Upper lobe of right lung (tissue), 1 donor: ENCODE results near the gene DNMT3A. TPM values are rescaled to one million over a fixed set of nuclear protein-coding genes. Genes with fewer than 3 reads are reported as not detected.

Experiments
- ATAC-seq: fragments of 200-7000 bp; cut with Tn5 transposase; one replicate; pipeline ENCODE4 v1.9.1; 2020; ENCODE audit warnings: mild to moderate bottlenecking, moderate library complexity
- DNase-seq: peaks from one replicate; pipeline ENCODE4 v3.0.0-alpha.2; 2020
- H3K27ac ChIP-seq: fragments of 200-600 bp; one replicate; pipeline ENCODE4 v1.8.0; 2022
- H3K27me3 ChIP-seq: fragments of 200-600 bp; one replicate; pipeline ENCODE4 v1.8.0; 2022; ENCODE audit warnings: mild to moderate bottlenecking
- H3K36me3 ChIP-seq: fragments of 200-600 bp; one replicate; pipeline ENCODE4 v1.8.0; 2022
- H3K4me1 ChIP-seq: fragments of 200-600 bp; one replicate; pipeline ENCODE4 v1.8.0; 2022
- H3K4me3 ChIP-seq: fragments of 200-600 bp; one replicate; pipeline ENCODE4 v1.8.0; 2022; ENCODE audit warnings: mild to moderate bottlenecking
- H3K9me3 ChIP-seq: fragments of 200-600 bp; one replicate; pipeline ENCODE4 v1.8.0; 2022
- intact Hi-C: fragments of 100-400 bp; cut with DNase I; formaldehyde crosslinking; loops from one replicate; pipeline ENCODE4 v1.11.0; 2022
- total RNA-seq: library from RNA; stranded (reverse); fragmentation: NEBNext Ultra II Directional; extraction: Animal tissue kit (Norgen Biotek cat#: 25700); gene quantifications from one replicate; pipeline ENCODE4 v1.2.1, GENCODE V29; 2021
- TF ChIP-seq, protein P1 (sequence below): fragments of 200-600 bp; IDR thresholded peaks from one replicate; pipeline ENCODE4 v1.8.0; 2022; ENCODE audit warnings: antibody characterized with exemption
- donor health status: DM: no; HTN: yes; CAD: no; lungs with severe emphysema.

Gene DNMT3A
- total RNA-seq, 1 donor from 2014 or later = 31.3 TPM

DNA sequence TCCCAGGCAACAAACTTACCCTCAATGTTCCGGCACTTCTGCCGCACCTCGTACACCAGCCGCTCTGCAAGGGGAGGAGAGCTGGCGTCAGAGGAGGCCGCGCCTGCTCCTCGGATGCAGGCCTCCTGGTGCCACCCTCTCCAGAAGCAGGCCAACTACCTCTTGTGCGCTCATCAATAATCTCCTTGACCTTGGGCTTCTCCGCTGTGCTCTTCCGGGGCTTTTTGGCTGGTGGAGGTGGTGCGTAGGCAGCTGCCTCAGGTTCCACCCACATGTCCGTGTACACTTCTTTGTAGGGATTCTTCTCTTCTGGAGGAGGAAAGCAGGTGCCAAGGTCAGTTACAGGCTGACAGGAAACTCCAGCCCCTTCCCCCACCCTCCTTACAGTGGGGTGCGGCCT lies 95.7 kb downstream of the DNMT3A start:
- Histone ChIP-seq H3K4me1 (no peaks in the 10 kb centered on the region), H3K4me3 (no peak overlapping the region), H3K27ac (no peak overlapping the region), H3K36me3 (peaks cover 59% of the 10 kb centered on the region), H3K27me3 (no peaks in the 10 kb centered on the region), H3K9me3 (no peaks in the 10 kb centered on the region)
- TF ChIP-seq, protein P1, sequence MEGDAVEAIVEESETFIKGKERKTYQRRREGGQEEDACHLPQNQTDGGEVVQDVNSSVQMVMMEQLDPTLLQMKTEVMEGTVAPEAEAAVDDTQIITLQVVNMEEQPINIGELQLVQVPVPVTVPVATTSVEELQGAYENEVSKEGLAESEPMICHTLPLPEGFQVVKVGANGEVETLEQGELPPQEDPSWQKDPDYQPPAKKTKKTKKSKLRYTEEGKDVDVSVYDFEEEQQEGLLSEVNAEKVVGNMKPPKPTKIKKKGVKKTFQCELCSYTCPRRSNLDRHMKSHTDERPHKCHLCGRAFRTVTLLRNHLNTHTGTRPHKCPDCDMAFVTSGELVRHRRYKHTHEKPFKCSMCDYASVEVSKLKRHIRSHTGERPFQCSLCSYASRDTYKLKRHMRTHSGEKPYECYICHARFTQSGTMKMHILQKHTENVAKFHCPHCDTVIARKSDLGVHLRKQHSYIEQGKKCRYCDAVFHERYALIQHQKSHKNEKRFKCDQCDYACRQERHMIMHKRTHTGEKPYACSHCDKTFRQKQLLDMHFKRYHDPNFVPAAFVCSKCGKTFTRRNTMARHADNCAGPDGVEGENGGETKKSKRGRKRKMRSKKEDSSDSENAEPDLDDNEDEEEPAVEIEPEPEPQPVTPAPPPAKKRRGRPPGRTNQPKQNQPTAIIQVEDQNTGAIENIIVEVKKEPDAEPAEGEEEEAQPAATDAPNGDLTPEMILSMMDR = no peak
- ATAC-seq = no peak
- no peak for DNase-seq
- intact Hi-C loops = no loop called here

DNA sequence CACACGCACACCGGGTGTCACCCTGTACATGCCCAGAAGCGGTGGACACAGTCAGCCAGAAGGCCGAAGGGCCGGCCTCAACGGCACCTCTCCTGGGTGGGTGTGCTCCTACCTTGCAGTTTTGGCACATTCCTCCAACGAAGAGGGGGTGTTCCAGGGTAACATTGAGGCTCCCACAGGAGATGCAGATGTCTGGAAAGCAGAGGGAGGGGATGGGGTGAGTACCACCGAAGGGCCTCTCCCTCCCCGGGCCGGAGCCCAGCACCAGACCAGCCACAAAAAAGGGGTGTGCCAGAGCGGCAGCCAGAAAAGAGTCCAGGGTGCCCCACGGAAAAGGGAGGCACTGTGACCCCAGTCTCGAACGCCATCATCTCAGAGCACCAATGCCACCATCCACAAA lies 96.6 kb downstream of the DNMT3A start:
- no peaks in the 10 kb centered on the region for H3K4me1 ChIP-seq
- TF ChIP-seq, protein P1 = no peak
- no peak for DNase-seq
- no peak for ATAC-seq
- no peak overlapping the region for H3K4me3 ChIP-seq
- intact Hi-C loops = no loop called here
- no peaks in the 10 kb centered on the region for H3K27me3 ChIP-seq
- H3K27ac ChIP-seq = no peak overlapping the region
- peaks cover 67% of the 10 kb centered on the region for H3K36me3 ChIP-seq
- no peaks in the 10 kb centered on the region for H3K9me3 ChIP-seq

DNA sequence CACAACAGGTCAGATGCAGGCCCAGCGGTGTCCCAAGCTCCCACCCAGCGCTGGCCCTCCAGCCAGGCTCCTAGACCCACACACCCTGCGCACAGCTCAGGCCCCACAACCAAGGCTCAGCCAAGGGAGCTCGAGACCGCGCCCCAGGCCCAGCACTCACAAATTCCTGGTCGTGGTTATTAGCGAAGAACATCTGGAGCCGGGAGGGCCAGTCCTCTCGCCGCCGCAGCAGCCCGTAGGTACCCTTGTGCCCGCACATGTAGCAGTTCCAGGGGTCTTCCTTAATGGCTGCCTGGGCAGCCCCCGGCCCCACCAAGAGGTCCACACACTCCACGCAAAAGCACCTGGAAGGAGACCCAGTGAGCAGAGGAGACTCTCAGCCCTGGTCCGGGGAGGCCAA lies 97.7 kb downstream of the DNMT3A start:
- Histone ChIP-seq H3K27ac (no peak overlapping the region), H3K4me1 (no peaks in the 10 kb centered on the region), H3K27me3 (no peaks in the 10 kb centered on the region), H3K9me3 (no peaks in the 10 kb centered on the region), H3K4me3 (no peak overlapping the region), H3K36me3 (peaks cover 79% of the 10 kb centered on the region)
- TF ChIP-seq, protein P1 = no peak
- ATAC-seq = no peak
- intact Hi-C loops = no loop called here
- no peak for DNase-seq

DNA sequence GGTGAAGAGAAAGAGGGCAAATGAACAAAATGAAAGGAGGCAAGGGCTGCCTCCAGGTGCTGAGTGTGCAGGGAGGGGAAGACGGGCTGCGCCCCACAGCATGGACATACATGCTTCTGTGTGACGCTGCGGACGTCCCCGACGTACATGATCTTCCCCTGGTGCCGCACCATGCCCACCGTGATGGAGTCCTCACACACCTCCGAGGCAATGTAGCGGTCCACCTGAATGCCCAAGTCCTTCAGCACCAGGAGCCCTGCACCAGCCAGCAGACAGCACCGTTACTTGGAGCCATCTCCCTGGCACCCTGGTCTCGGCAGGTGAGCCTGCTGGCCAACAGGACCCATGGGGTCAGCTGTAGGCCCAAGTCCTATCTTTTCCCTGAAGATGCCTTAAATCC lies 100.3 kb downstream of the DNMT3A start:
- ATAC-seq (no peak), DNase-seq (no peak)
- H3K27ac ChIP-seq = no peak overlapping the region
- no peaks in the 10 kb centered on the region for H3K9me3 ChIP-seq
- TF ChIP-seq, protein P1 = no peak
- intact Hi-C loops = no loop called here
- H3K4me3 ChIP-seq = no peak overlapping the region
- H3K36me3 ChIP-seq = peaks cover 94% of the 10 kb centered on the region
- no peaks in the 10 kb centered on the region for H3K27me3 ChIP-seq
- no peaks in the 10 kb centered on the region for H3K4me1 ChIP-seq

DNA sequence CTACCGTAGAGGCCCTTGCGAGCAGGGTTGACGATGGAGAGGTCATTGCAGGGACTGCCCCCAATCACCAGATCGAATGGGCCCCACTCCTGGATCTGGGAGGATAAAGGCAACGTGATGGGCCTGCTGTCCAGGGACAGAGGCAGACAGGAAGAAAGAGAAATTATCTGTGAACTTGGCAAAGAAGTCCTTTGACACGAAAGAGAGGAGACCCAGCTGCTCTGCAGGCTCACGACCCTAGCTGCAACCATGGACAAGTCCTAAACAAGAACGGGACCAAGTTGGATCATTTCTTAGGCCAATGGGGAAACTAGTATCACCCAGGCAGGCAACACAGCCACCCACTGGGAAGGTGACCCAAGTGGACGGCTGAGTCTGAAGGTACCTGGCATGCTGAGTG lies 101.1 kb downstream of the DNMT3A start:
- Histone ChIP-seq H3K4me3 (no peak overlapping the region), H3K27me3 (no peaks in the 10 kb centered on the region), H3K36me3 (peaks cover 94% of the 10 kb centered on the region), H3K27ac (no peak overlapping the region), H3K4me1 (no peaks in the 10 kb centered on the region), H3K9me3 (no peaks in the 10 kb centered on the region)
- no peak for DNase-seq
- TF ChIP-seq, protein P1 = no peak
- ATAC-seq = no peak
- intact Hi-C loops = no loop called here

DNA sequence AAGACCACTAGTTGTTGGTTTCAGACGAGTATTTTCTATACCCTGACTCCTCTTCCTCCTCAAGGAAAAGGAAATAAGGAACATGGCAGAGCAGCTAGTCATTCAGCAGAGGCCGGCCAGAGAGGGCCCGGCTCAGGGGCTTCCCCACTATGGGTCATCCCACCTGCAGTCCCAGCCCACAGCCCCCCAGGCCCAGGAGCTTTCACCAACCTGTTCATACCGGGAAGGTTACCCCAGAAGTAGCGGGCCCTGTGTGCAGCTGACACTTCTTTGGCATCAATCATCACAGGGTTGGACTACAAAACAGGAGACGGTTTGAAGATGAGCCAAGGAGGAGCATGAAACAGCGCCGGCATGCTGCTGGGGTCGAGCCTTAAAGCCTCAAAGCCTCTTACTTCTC lies 102.8 kb downstream of the DNMT3A start:
- intact Hi-C loops = no loop called here

More for the DNA sequence above, 102.8 kb downstream of the DNMT3A start:
- Histone ChIP-seq H3K36me3 (peaks cover 92% of the 10 kb centered on the region), H3K27ac (no peak overlapping the region), H3K9me3 (no peaks in the 10 kb centered on the region), H3K4me3 (no peak overlapping the region), H3K4me1 (no peaks in the 10 kb centered on the region), H3K27me3 (no peaks in the 10 kb centered on the region)
- TF ChIP-seq, protein P1 = no peak
- DNase-seq = no peak
- ATAC-seq = no peak
